DND-41 (cell line): ENCODE data around the gene APCDD1L.

Experiments
- ATAC-seq: fragments of 200-7000 bp; cut with Tn5 transposase; 3 replicates; pipeline ENCODE4 v1.9.1; 2021; ENCODE audit warnings: low read depth; ENCODE audit not compliant: insufficient read depth
- DNase-seq: peaks from one replicate; pipeline ENCODE4 v3.0.0-alpha.2; 2020
- H2AFZ ChIP-seq: 2 replicates; pipeline ENCODE4 v1.6.0; 2012; ENCODE audit warnings: low read depth, low read length
- H3K27ac ChIP-seq: 2 replicates; pipeline ENCODE4 v1.5.1; 2012; ENCODE audit warnings: low read length, inconsistent platforms
- H3K27me3 ChIP-seq: fragments of 200-600 bp; sonication (generic); 2 replicates; pipeline ENCODE4 v1.6.0; 2012; ENCODE audit warnings: low read length, mild to moderate bottlenecking, inconsistent platforms; ENCODE audit not compliant: insufficient read depth, poor library complexity
- H3K36me3 ChIP-seq: 2 replicates; pipeline ENCODE4 v1.5.1; 2012; ENCODE audit warnings: low read length, inconsistent platforms; ENCODE audit not compliant: insufficient read depth
- H3K4me1 ChIP-seq: 2 replicates; pipeline ENCODE4 v1.5.1; 2012; ENCODE audit warnings: mild to moderate bottlenecking, low read length; ENCODE audit not compliant: insufficient read depth
- H3K4me2 ChIP-seq: 2 replicates; pipeline ENCODE4 v1.6.0; 2012; ENCODE audit warnings: mild to moderate bottlenecking, moderate library complexity, low read length, inconsistent platforms; ENCODE audit not compliant: insufficient read depth
- H3K4me3 ChIP-seq, 2 experiments: fragments of 200-600 bp in 1 of 2; shearing (Covaris generic) in 1 of 2; 2 replicates each; pipeline ENCODE4 v1.5.1; 2012 to 2016; ENCODE audit warnings: inconsistent platforms in 2 of 2, low read length in 2 of 2, mild to moderate bottlenecking in 2 of 2, low read depth in 1 of 2, moderate library complexity in 1 of 2
- H3K79me2 ChIP-seq: 2 replicates; pipeline ENCODE4 v1.6.0; 2012; ENCODE audit warnings: low read length, inconsistent platforms; ENCODE audit not compliant: insufficient read depth
- H3K9ac ChIP-seq: 2 replicates; pipeline ENCODE4 v1.6.0; 2012; ENCODE audit warnings: low read depth, mild to moderate bottlenecking, inconsistent platforms, low read length, moderate library complexity
- H3K9me3 ChIP-seq: 2 replicates; pipeline ENCODE4 v1.5.1; 2012; ENCODE audit warnings: low read length, moderate library complexity, mild to moderate bottlenecking, inconsistent platforms; ENCODE audit not compliant: insufficient read depth, severe bottlenecking
- H4K20me1 ChIP-seq: 2 replicates; pipeline ENCODE4 v1.6.0; 2012; ENCODE audit warnings: low read length; ENCODE audit not compliant: insufficient read depth
- CTCF ChIP-seq: IDR thresholded peaks from 2 replicates; pipeline ENCODE4 v1.5.1; 2012; ENCODE audit warnings: borderline replicate concordance, low read length, moderate library complexity, mild to moderate bottlenecking; ENCODE audit not compliant: poor library complexity, severe bottlenecking; ENCODE audit errors: extremely low read depth
- EZH2 ChIP-seq: IDR thresholded peaks from 3 replicates; pipeline ENCODE4 v1.6.1; 2012; ENCODE audit warnings: borderline replicate concordance, low read depth, mild to moderate bottlenecking, moderate library complexity, low read length, inconsistent platforms; ENCODE audit not compliant: severe bottlenecking

The APCDD1L gene

GRCh38 chr20:58537831-58538230 lies 22.6 kb upstream of the APCDD1L start:
- Histone ChIP-seq H3K4me1 (no peaks in the 10 kb centered on the region), H3K36me3 (no peaks in the 10 kb centered on the region), H3K27ac (no peak overlapping the region), H3K79me2 (no peaks in the 10 kb centered on the region), H4K20me1 (0 out of 2 replicates have a peak, but pooled peaks cover 1% of the 10 kb centered on the region), H3K4me3 (no peak overlapping the region), H3K9me3 (peaks cover 13% of the 10 kb centered on the region), H3K9ac (no peak overlapping the region), H3K4me2 (no peak overlapping the region), H2AFZ (no peak overlapping the region), H3K27me3 (no peaks in the 10 kb centered on the region)
- ATAC-seq = no peak
- no peak for TF ChIP-seq CTCF
- TF ChIP-seq EZH2 = no peak
- no peak for DNase-seq

- Histone ChIP-seq H3K4me1 (no peaks in the 10 kb centered on the region), H3K27me3 (no peaks in the 10 kb centered on the region), H2AFZ (no peak overlapping the region), H4K20me1 (no peaks in the 10 kb centered on the region), H3K4me2 (no peak overlapping the region), H3K9me3 (peaks cover 26% of the 10 kb centered on the region), H3K36me3 (no peaks in the 10 kb centered on the region), H3K9ac (no peak overlapping the region), H3K79me2 (no peaks in the 10 kb centered on the region), H3K4me3 (no peak overlapping the region), H3K27ac (no peak overlapping the region)
- ATAC-seq (no peak), DNase-seq (no peak)
- TF ChIP-seq CTCF (no peak), EZH2 (no peak)
Measured at GRCh38 chr20:58536289-58536688, 21.1 kb upstream of the APCDD1L start.

GRCh38 chr20:58531657-58532056 lies 16.5 kb upstream of the APCDD1L start:
- Histone ChIP-seq H3K9ac (no peak overlapping the region), H4K20me1 (no peaks in the 10 kb centered on the region), H3K36me3 (no peaks in the 10 kb centered on the region), H3K4me3 (no peak overlapping the region), H3K27ac (no peak overlapping the region), H3K4me1 (no peaks in the 10 kb centered on the region), H2AFZ (no peak overlapping the region), H3K9me3 (peaks cover 32% of the 10 kb centered on the region), H3K27me3 (no peaks in the 10 kb centered on the region), H3K4me2 (no peak overlapping the region), H3K79me2 (no peaks in the 10 kb centered on the region)
- DNase-seq (no peak), ATAC-seq (no peak)
- no peak for TF ChIP-seq CTCF
- TF ChIP-seq EZH2 = no peak

GRCh38 chr20:58531063-58531462 lies 15.9 kb upstream of the APCDD1L start:
- Histone ChIP-seq H3K9ac (no peak overlapping the region), H2AFZ (no peak overlapping the region), H4K20me1 (no peaks in the 10 kb centered on the region), H3K9me3 (peaks cover 37% of the 10 kb centered on the region), H3K27ac (no peak overlapping the region), H3K79me2 (no peaks in the 10 kb centered on the region), H3K4me2 (no peak overlapping the region), H3K27me3 (no peaks in the 10 kb centered on the region), H3K4me3 (no peak overlapping the region), H3K36me3 (no peaks in the 10 kb centered on the region), H3K4me1 (no peaks in the 10 kb centered on the region)
- DNase-seq = no peak
- no peak for ATAC-seq
- TF ChIP-seq CTCF = no peak
- no peak for TF ChIP-seq EZH2
